Neural cell (in vitro differentiated cells): ENCODE data around the gene SLC7A6OS.

Experiments used
- EP300 ChIP-seq: fragments of 450-650 bp; conservative IDR thresholded peaks from 2 replicates; pipeline ENCODE4 v1.6.1; 2014; ENCODE audit warnings: antibody characterized with exemption, mild to moderate bottlenecking, moderate library complexity; ENCODE audit not compliant: poor library complexity, severe bottlenecking
- EZH2 ChIP-seq: fragments of 200-600, 300-800 bp; shearing (Covaris generic), sonication (generic); IDR thresholded peaks from 2 replicates; pipeline ENCODE4 v1.6.1; 2014; ENCODE audit warnings: antibody characterized with exemption, low read length, borderline replicate concordance, mild to moderate bottlenecking; ENCODE audit not compliant: insufficient read depth, poor library complexity, severe bottlenecking
- RAD21 ChIP-seq: fragments of 450-650 bp; conservative IDR thresholded peaks from 2 replicates; pipeline ENCODE4 v1.6.1; 2014; ENCODE audit warnings: antibody characterized with exemption, mild to moderate bottlenecking, moderate library complexity
- SMC3 ChIP-seq: fragments of 450-650 bp; conservative IDR thresholded peaks from 2 replicates; pipeline ENCODE4 v1.6.1; 2014; ENCODE audit warnings: antibody characterized with exemption, mild to moderate bottlenecking, moderate library complexity; ENCODE audit not compliant: poor library complexity
- TAF1 ChIP-seq: IDR thresholded peaks from 2 replicates; pipeline ENCODE4 v1.6.1; 2012; ENCODE audit warnings: low read depth
- TF ChIP-seq, protein P1 (sequence below): fragments of 450-650 bp; IDR thresholded peaks from 2 replicates; pipeline ENCODE4 v1.5.1; 2014; ENCODE audit warnings: antibody characterized with exemption, mild to moderate bottlenecking, moderate library complexity; ENCODE audit not compliant: poor library complexity, severe bottlenecking

DNA sequence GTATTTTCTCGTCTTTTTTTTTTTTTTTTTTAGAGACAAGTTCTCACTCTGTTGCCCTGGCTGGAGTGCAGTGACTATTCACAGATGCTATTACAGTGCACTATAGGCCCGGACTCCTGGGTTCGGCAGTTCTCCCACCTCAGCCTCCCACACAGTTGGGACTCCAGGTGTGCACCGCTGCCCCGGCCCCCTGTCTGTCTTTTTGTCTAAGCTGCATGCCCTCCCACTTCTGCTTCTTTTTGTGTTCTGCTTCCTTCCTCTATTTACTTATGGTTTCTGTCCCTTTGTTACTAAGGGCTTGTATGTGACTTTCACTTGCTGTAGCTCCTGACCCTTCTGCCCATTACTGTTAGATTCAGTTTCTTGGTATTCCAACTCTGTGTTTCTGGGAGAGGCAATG, 25.9 kb downstream of the SLC7A6OS start:
- TF ChIP-seq, protein P1, sequence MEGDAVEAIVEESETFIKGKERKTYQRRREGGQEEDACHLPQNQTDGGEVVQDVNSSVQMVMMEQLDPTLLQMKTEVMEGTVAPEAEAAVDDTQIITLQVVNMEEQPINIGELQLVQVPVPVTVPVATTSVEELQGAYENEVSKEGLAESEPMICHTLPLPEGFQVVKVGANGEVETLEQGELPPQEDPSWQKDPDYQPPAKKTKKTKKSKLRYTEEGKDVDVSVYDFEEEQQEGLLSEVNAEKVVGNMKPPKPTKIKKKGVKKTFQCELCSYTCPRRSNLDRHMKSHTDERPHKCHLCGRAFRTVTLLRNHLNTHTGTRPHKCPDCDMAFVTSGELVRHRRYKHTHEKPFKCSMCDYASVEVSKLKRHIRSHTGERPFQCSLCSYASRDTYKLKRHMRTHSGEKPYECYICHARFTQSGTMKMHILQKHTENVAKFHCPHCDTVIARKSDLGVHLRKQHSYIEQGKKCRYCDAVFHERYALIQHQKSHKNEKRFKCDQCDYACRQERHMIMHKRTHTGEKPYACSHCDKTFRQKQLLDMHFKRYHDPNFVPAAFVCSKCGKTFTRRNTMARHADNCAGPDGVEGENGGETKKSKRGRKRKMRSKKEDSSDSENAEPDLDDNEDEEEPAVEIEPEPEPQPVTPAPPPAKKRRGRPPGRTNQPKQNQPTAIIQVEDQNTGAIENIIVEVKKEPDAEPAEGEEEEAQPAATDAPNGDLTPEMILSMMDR = no peak
- TF ChIP-seq RAD21 = no peak
- no peak for TF ChIP-seq EP300
- TF ChIP-seq EZH2 = no peak
- TF ChIP-seq TAF1 = no peak
- TF ChIP-seq SMC3 = no peak
